HG03175 (cell line): Measurements from ENCODE around the gene AMIGO2.
"Not testable (repeated sequence)": the region's sequence is repeated elsewhere in the genome, so short reads cannot be mapped to it uniquely, and the experiment has no call there.

Experiments
- ATAC-seq: cut with Tn5 transposase; IDR thresholded peaks from one replicate; pipeline ENCODE4 v1.9.1; 2021; ENCODE audit warnings: mild to moderate bottlenecking, moderate library complexity; ENCODE audit not compliant: unreplicated experiment

The AMIGO2 gene

DNA sequence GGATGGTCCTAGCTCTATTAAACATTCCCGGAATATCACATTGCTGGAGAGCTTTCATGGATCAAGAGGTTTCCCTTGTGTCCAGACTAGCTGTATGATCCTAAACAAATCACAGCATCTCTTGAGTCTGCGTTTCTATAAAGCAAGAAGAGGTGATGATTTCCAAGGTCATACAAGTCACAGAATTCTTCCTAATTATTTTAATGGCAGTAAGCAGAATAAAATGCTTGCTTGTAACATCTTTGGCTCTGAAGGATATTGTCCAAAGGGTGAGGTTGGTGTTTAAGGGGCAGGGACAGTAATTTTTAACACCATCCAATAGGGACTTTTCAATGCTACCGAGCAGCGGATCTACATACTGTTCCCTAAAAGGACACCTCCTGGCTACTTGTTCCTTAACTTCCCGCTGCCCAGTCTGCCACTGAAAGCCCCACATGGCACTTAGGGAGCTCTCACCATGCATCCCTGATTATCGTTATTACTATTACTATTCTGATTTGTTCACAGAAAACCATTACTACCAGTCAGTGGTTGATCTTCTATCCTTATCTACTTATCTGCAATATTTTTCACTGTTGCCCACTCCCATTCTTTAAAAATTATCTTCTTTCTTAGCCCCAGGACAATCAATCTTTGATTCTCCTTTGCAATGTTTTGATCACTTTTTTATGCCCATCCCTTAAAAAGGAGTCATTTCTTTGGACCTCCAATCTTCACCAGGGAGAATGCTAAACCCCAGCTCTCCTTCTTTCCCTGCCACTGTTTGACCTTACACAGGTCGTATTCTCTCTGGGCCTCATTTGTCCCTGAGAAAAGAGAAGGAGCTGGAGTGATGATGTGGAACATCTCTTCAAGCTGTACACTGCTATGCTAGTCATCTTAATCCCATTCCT is 4.3 kb downstream of the AMIGO2 start:
- ATAC-seq: no peak

DNA sequence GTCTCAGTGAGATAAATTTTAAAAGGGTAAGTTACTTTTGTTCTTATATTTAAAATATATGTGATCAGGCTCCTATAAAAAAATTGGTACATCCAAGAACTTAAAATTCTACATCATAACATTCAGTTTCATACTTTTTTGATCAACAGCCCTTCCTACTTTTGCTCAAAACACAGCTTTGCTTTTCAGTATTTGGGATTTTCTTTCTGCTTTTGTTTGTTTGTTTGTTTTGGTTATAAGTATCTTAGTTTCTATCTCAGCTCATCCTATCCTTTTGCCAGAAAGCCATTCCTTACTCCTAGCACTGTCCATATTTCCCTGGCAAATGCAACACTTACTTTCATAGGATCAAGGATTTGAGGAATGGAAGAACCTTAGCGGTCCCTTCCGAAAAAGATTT is 5.0 kb downstream of the AMIGO2 start:
- ATAC-seq: no peak

GRCh38 chr12:47073951-47074350 is 5.8 kb downstream of the AMIGO2 start:
- ATAC-seq: no peak

- no peak for ATAC-seq
Measured at GRCh38 chr12:47071241-47071852, 8.4 kb downstream of the AMIGO2 start.

- ATAC-seq: no peak
Measured at GRCh38 chr12:47070310-47070709, 9.4 kb downstream of the AMIGO2 start.

GRCh38 chr12:47068539-47068938 is 11.2 kb downstream of the AMIGO2 start:
- no peak for ATAC-seq

DNA sequence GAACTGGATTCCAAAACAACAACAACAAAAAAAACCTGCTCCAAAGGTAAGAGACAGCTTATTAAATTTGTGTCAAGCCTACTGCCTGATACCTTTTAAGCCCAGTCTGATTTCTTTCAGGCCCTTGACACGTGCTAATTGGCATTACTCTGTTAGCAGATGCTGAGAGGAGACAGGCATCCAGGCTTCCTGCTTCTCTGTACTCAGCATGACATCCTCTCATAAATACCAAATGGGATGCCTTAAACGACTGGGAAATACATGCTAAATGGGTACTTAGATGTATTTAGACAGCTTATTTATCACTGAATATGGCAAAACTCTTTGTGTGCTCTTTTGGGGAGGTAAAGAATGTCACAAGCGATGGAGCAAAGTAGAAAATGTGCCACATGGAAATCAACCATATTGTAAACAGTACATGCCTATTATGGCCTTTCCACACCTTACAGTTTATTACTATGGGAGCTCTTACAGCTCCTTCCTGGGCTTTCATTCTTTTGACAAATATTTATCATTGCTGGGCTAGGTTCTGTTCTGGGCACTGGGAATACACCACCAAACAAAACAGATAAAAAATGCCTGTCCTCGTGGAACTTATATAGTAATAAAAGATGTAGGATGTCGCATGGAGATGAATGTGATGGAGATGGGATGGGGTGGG is 11.9 kb downstream of the AMIGO2 start:
- no peak for ATAC-seq

- no peak for ATAC-seq
Measured at GRCh38 chr12:47067176-47067575, 12.6 kb downstream of the AMIGO2 start.

DNA sequence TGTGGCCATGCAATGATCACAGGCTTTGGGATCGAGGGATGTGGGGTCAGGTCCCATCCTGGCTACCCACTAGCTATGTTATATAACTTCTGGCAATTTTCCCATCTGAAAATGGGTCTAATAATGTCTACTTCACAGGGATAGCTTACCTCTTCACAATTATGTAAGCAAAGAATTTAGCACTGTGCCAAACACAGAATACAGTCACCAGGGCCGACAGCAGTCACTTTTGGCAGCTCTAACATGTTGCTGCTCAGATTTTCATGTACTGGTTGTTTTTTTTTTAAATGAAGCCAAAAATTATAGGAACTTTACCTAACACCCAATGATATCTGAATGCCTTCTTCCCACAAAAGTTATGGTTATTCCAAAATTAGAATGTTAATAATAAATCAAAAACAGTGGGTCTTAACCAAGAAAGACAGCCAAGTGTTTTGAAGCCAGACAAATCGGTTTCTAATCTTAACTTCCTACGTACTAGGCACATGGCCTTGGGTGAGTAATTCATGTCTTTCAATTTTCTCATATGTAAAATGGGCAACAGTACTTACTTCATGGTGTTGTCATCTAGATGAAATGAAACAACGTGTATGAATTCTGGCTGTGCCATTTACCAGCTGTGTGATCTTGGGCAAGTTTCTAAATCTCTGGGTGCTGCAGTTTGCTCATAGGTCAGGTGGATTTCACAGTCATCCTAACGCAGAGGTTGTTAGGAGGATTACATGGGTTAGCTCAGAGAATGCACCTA is 13.3 kb downstream of the AMIGO2 start:
- ATAC-seq: no peak

DNA sequence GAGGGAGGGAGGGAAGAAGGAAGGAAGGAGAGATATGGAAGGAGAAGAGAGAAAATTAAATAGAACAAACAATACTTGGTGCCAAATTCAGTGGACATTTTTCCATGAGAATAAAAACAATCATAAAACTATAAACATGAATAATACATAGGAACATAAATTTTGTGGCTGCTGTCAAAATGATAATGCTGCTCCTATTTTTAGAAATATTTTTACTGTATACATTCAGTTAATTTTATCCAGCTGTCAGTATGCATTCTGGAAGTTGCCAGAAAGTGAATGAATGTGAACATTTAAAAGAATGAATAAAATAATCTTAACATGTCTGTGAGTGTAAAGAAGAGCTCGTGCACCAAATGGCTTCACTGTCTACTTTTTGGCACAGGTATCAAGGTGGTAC is 14.2 kb downstream of the AMIGO2 start:
- no peak for ATAC-seq

GRCh38 chr12:47058640-47059039 is 21.1 kb downstream of the AMIGO2 start:
- not testable (repeated sequence) for ATAC-seq

GRCh38 chr12:47056944-47057343 is 22.8 kb downstream of the AMIGO2 start:
- ATAC-seq: not testable (repeated sequence)

DNA sequence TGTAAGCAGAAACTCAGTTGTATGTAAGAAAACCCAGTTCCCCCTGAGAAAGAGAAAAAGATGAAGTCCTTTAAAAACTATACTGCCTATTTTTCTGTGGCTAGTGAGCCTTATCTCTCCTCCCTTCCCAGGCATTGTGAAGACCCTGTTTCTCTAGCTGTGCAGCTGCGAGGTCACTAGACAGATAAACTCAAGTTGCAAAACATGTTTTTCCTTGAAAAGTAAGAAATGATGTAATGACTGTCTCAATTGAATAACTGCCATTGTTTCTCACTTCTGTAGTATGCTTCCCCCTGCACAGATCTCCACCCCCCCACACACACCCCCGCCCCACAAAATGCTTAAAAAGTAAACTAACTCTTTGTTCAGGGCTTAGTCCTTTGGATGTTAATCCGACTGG is 23.9 kb downstream of the AMIGO2 start:
- ATAC-seq: not testable (repeated sequence)

GRCh38 chr12:47054659-47055058 is 25.1 kb downstream of the AMIGO2 start:
- ATAC-seq: no peak

- no peak for ATAC-seq
Measured at GRCh38 chr12:47053961-47054360, 25.8 kb downstream of the AMIGO2 start.

- ATAC-seq: no peak
Measured at GRCh38 chr12:47052274-47052673, 27.5 kb downstream of the AMIGO2 start.

DNA sequence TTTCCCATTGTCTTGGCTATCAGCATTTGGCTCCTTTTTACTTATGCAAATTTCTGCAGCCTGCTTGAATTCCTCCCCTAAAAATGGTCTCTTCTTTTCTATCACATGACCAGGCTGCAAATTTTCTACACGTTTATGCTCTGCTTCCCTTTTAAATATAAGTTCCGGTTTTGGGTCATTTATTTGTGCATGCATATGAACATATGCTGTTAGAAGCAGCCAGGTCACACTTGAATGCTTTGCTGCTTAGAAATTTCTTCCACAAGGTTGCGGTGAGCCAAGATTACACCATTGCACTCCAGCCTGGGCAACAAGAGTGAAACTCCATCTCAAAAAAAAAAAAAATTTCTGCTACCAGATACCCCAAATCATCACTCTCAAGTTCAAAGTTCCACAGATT is 28.5 kb downstream of the AMIGO2 start:
- not testable (repeated sequence) for ATAC-seq

DNA sequence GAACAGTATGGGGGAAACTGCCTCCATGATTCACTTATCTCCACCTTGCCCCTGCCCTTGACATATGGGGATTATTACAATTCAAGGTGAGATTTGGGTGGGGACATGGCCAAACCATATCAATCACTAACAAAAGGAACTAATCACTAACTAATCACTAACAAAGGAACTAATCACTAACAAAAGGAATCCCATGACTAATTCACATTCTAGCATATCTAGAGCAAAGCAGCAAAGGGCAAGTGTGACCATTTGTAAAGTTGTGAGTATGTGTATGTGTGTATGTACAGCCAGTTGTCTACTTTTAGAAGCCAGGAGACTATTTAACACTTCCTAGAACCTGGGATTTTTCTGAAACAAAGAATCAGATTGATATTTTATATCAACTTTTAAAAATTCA is 31.2 kb downstream of the AMIGO2 start:
- ATAC-seq: no peak

DNA sequence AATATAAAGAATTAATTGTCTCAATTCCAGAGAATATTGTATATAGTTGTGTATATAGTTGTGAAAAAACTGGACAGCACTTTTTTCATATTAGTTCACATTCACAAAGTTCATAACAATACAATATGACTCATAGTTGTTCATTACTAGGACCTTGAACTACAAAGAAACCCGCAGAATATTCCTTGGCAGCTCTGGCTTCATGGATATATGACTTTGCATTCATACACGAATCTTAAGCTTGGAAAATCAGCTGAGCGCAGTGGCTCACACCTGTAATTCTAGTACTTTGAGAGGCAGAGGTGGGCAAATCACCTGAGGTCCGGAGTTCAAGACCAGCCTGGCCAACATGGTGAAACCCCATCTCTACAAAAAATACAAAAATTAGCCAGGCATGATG is 38.4 kb downstream of the AMIGO2 start:
- ATAC-seq: no peak

DNA sequence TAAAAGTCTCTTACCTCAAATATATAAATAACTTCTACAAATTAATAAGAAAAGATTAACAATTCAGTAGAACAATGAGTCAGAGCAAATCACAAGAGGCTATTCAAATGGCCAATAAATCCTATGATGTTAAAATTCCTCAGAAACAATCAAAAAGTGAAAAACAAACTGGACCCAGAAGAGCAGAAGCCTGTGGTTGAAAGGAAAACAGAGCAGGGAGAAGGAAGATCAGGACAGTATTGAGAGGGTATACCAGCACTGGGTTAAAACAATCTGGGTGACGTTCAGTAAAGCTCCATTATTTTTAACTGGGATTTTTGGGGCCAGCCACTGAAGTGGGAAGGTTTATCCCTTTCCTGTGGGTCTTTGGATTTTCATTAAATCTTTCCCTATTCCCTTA is 40.0 kb downstream of the AMIGO2 start:
- no peak for ATAC-seq

GRCh38 chr12:47039079-47039478 is 40.7 kb downstream of the AMIGO2 start:
- ATAC-seq: no peak
